ENCODE measurements around the gene ARHGEF12.

Gene ARHGEF12

DNA sequence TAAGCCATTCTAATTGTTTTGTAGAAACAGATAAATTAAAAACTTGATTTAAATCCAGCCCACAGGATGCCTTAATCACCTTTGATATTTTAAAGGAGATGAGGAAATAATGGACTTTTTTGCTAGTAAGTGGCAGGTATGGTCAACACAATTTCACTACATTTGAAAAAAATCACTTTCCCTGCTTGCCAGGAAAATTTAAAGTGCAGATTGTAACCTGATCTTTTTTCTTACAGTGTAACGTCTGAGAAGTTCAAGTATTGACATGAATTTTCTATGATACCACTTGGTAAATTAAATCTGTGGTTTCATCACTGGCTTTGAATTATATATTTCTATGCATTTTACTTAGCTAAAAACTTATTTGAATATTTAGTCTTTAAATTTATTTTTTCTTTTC lies 65.3 kb downstream of the ARHGEF12 start:
- TF ChIP-seq, protein P1, sequence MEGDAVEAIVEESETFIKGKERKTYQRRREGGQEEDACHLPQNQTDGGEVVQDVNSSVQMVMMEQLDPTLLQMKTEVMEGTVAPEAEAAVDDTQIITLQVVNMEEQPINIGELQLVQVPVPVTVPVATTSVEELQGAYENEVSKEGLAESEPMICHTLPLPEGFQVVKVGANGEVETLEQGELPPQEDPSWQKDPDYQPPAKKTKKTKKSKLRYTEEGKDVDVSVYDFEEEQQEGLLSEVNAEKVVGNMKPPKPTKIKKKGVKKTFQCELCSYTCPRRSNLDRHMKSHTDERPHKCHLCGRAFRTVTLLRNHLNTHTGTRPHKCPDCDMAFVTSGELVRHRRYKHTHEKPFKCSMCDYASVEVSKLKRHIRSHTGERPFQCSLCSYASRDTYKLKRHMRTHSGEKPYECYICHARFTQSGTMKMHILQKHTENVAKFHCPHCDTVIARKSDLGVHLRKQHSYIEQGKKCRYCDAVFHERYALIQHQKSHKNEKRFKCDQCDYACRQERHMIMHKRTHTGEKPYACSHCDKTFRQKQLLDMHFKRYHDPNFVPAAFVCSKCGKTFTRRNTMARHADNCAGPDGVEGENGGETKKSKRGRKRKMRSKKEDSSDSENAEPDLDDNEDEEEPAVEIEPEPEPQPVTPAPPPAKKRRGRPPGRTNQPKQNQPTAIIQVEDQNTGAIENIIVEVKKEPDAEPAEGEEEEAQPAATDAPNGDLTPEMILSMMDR (IDR thresholded peaks at IDR 0.05; ENCODE audit: low read depth, low read length), result no peak
- no peak for DNase-seq (ENCODE audit: low read depth in 2 of 2)
- peak overlapping the region in 1 of 2 donors; percentile 45 for H3K4me3 ChIP-seq (replicated peaks in 1 of 2; ENCODE audit: low read depth in 2 of 2, low read length in 2 of 2)

GRCh38 chr11:120403966-120404365 lies 67.8 kb downstream of the ARHGEF12 start:
- TF ChIP-seq, protein P1 (IDR thresholded peaks at IDR 0.05; ENCODE audit: low read depth, low read length), result no peak
- no peak for DNase-seq (ENCODE audit: low read depth in 2 of 2)
- H3K4me3 ChIP-seq (replicated peaks in 1 of 2; ENCODE audit: low read depth in 2 of 2, low read length in 2 of 2), result no peak overlapping the region

GRCh38 chr11:120404495-120404894 lies 68.3 kb downstream of the ARHGEF12 start:
- no peak overlapping the region for H3K4me3 ChIP-seq (replicated peaks in 1 of 2; ENCODE audit: low read depth in 2 of 2, low read length in 2 of 2)
- DNase-seq (ENCODE audit: low read depth in 2 of 2), result peak in 1 of 2 donors; percentile 43
- TF ChIP-seq, protein P1 (IDR thresholded peaks at IDR 0.05; ENCODE audit: low read depth, low read length), result no peak

DNA sequence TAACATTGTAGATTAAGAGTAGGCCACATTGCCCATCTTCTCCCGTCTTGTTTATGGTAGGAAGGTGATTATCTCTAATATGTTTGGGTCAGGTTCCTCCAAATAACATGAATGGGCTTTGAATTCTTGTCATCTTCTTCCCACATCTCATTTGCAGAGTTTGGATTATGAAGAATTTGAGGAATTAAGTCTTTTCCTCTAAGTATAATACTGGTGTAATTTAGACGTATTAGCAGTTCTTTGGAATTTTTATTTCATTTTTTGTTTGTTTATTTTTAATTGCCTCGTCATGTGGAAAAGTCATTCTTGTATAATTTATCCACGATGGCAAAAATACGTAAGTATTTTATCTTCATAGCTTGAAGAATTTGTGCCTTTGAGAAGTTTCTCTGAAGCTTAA lies 73.4 kb downstream of the ARHGEF12 start:
- TF ChIP-seq, protein P1 (IDR thresholded peaks at IDR 0.05; ENCODE audit: low read depth, low read length), result no peak
- H3K4me3 ChIP-seq (replicated peaks in 1 of 2; ENCODE audit: low read depth in 2 of 2, low read length in 2 of 2), result no peak overlapping the region
- DNase-seq (ENCODE audit: low read depth in 2 of 2), result no peak

DNA sequence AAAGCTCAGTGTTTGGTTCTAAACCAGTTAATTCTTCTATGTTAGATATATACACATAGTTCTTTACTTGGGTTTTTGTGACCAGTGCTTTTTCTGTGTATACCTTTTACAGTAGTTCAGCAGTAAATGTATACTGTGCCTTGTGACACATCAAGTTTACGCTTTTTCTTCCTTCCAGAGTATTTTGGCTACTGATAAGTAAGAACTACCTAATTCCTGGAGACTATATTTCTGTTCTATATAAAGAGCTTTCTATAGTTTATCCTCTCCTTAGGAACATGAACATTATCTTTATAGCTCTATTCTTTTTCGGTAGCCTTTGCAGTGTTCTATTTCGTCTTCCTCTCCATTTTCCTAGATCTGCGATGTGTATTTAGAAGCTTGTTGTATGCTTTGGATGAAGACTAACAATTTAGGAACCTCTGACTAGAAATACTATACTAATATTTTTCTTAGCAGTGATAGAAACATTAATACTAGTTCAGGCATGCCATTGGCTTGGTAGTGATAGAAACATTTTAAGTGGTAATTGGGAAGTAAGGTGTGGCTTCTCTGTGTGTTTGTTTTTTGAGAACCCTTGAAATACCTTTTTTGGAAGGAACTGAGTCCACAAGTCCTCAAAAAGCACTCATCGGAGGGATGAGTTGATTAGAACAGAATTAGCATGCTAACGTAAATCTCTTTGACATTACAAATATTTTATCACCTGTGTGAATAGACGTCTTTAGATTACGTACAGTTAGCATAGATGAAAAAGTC lies 74.6 kb downstream of the ARHGEF12 start:
- TF ChIP-seq, protein P1 (IDR thresholded peaks at IDR 0.05; ENCODE audit: low read depth, low read length), result no peak
- no peak for DNase-seq (ENCODE audit: low read depth in 2 of 2)
- H3K4me3 ChIP-seq (replicated peaks in 1 of 2; ENCODE audit: low read depth in 2 of 2, low read length in 2 of 2), result no peak overlapping the region

GRCh38 chr11:120413480-120413879 lies 77.3 kb downstream of the ARHGEF12 start:
- no peak overlapping the region for H3K4me3 ChIP-seq (replicated peaks in 1 of 2; ENCODE audit: low read depth in 2 of 2, low read length in 2 of 2)
- TF ChIP-seq, protein P1 (IDR thresholded peaks at IDR 0.05; ENCODE audit: low read depth, low read length), result no peak
- peak; percentile 48 to 61 for DNase-seq (ENCODE audit: low read depth in 2 of 2)

Measured in cardiac fibroblast (primary cell).